ENCODE measurements around the gene RPS10. TPM values are rescaled to one million over a fixed set of nuclear protein-coding genes. Genes with fewer than 3 reads are reported as not detected.
A peak's percentile ranks its signal among the peaks of the same experiment; 100 is the strongest.

RPS10 gene
- total RNA-seq, 1 donor from 2014 or later, result 956 TPM

DNA sequence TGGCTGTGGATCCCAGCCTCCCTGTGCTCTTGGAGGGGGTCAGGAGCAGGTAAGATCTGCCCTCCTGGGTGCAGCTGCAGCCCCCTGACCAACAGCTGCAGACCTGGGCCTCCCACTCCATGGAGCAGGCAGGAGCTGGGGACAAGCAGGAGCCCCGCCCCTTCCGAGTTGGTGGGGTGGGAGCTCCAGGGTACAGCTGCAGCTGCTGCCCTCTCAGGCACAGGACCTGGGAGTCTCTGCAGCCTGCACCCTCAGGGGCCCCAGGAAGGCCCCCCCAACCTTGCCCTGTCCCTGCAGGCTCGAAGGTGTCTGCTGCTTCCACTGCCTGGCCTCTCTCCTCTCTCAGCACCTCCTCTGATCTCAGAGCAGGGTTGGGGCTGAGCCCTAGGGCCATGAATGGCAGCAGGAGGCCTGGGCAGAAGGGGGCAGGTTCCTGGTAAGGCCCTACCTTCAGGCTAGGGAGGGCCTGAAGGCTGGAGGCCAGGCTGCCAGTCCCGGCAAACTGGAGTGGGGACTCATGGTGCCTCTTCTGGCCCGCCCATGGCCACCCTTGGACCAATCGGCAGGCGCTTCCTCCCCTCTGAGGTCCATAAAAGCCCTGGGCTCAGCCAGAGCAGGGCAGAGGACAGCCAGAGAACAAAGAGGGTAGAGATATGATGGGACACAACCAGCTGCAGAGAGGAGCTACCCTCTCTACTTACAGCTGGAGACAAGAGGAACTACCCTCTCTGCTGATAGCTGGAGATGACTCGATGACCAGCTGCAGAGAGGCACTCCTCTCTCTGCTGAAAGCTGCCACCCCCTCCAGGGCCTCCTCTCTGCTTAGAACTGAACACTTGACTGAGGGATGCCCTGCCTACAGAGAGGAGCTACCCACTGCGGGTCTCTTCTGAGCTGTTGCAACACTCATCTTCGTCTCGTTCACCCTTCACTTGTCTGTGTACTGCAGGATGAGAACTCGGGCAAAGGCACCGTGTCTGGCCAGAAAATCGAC is 32.2 kb upstream of the RPS10 start:
- no peak for DNase-seq

DNA sequence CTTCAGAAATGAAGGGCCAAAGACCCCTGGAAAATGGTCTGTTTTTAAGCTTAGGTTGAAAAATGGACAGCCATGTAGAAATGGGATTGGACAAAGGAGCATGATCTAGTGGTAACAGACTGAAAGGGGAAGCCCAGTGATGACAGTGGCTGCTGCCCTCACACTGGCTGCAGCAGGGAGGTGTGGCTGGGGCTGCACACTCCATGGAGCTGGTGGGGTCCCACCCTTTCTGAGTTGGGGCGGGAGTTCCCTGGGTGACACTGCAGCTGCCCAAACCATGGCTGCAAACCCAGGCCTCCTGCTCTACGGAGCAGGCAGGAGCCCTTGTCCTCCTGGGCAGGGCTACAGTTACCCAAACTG is 31.5 kb upstream of the RPS10 start:
- intact Hi-C loops (cut with DNase I), result no loop called here
- no peaks in the 10 kb centered on the region for H3K27me3 ChIP-seq (ENCODE audit: low read depth)
- H3K4me3 ChIP-seq, result no peak overlapping the region
- TF ChIP-seq, protein P1, sequence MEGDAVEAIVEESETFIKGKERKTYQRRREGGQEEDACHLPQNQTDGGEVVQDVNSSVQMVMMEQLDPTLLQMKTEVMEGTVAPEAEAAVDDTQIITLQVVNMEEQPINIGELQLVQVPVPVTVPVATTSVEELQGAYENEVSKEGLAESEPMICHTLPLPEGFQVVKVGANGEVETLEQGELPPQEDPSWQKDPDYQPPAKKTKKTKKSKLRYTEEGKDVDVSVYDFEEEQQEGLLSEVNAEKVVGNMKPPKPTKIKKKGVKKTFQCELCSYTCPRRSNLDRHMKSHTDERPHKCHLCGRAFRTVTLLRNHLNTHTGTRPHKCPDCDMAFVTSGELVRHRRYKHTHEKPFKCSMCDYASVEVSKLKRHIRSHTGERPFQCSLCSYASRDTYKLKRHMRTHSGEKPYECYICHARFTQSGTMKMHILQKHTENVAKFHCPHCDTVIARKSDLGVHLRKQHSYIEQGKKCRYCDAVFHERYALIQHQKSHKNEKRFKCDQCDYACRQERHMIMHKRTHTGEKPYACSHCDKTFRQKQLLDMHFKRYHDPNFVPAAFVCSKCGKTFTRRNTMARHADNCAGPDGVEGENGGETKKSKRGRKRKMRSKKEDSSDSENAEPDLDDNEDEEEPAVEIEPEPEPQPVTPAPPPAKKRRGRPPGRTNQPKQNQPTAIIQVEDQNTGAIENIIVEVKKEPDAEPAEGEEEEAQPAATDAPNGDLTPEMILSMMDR (IDR thresholded peaks at IDR 0.05), result no peak
- H3K9me3 ChIP-seq, result no peaks in the 10 kb centered on the region
- DNase-seq (no peak), ATAC-seq (no peak)
- H3K36me3 ChIP-seq, result no peaks in the 10 kb centered on the region
- H3K4me1 ChIP-seq, result no peaks in the 10 kb centered on the region
- H3K27ac ChIP-seq, result no peak overlapping the region

More for the DNA sequence above, 32.2 kb upstream of the RPS10 start:
- no peak overlapping the region for H3K27ac ChIP-seq
- intact Hi-C loops (cut with DNase I), result no loop called here
- H3K4me3 ChIP-seq, result no peak overlapping the region
- no peak for ATAC-seq
- no peaks in the 10 kb centered on the region for H3K9me3 ChIP-seq
- no peaks in the 10 kb centered on the region for H3K4me1 ChIP-seq
- TF ChIP-seq, protein P1 (IDR thresholded peaks at IDR 0.05), result no peak
- no peaks in the 10 kb centered on the region for H3K36me3 ChIP-seq
- no peaks in the 10 kb centered on the region for H3K27me3 ChIP-seq (ENCODE audit: low read depth)

DNA sequence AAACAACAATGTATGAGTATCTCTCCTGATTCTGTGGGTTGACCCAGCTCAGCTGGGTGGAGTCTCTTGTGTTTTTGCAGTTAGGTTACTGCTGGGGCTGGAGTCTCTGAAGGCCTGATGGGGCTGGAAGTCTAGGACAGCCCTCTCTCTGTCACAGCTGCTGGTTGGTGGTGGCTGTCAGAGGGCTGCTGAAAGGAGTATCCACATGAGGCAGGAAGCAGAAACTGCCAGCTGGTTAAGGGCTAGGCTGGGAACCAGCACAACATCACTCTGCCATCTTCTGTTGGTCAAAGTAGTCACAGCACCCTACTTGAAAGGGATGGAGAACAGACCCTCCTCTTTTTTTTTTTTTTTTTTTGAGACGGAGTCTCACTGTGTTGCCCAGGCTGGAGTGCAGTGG is 30.0 kb upstream of the RPS10 start:
- no peaks in the 10 kb centered on the region for H3K27me3 ChIP-seq (ENCODE audit: low read depth)
- TF ChIP-seq, protein P1 (IDR thresholded peaks at IDR 0.05), result no peak
- DNase-seq (no peak), ATAC-seq (no peak)
- no peaks in the 10 kb centered on the region for H3K36me3 ChIP-seq
- H3K4me1 ChIP-seq, result no peaks in the 10 kb centered on the region
- H3K9me3 ChIP-seq, result no peaks in the 10 kb centered on the region
- no peak overlapping the region for H3K27ac ChIP-seq
- H3K4me3 ChIP-seq, result no peak overlapping the region
- intact Hi-C loops (cut with DNase I), result no loop called here

DNA sequence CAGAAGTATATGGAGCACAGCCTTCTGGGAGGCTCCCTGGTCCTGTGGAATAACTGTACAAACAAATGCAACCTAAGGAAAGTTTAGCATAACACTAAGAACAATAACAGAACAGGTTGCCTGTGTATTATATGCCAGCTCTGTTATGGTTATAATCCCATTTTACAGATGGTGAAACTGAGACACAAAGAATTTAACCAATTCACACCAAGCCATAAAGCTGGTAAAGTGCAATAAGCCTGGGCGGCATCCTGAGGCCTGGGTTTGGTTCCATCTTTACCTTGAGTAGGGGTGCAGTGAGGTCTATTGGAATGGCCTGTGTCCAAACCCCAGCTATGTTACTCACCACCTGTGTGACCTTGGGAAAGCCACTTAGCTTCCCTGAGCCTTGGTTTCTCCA is 25.3 kb upstream of the RPS10 start:
- Histone ChIP-seq H3K36me3 (no peaks in the 10 kb centered on the region), H3K4me1 (no peaks in the 10 kb centered on the region), H3K27me3 (ENCODE audit: low read depth) (no peaks in the 10 kb centered on the region), H3K27ac (no peak overlapping the region), H3K4me3 (no peak overlapping the region), H3K9me3 (no peaks in the 10 kb centered on the region)
- intact Hi-C loops (cut with DNase I), result no loop called here
- TF ChIP-seq, protein P1 (IDR thresholded peaks at IDR 0.05), result no peak
- no peak for DNase-seq
- no peak for ATAC-seq

DNA sequence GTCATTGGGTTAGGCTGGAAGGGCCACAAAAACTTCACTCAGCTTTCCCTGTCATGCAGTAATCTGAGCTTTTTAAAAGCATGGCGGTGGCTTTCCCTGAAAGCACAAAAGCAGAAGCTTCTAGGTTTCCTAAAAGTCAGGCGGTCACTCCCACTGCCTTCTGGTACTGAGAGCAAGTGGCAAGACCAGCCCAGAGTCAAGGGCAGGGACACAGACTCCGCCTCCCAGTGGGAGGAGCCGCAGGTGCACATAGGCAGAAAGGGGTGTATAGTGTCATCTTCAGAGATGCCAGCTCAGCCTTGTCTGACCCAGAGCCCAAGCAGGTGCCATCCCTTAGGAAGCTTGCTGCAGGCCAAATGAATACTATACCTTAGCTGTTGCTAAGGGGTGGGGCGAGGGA is 22.0 kb upstream of the RPS10 start:
- Histone ChIP-seq H3K27me3 (ENCODE audit: low read depth) (no peaks in the 10 kb centered on the region), H3K36me3 (no peaks in the 10 kb centered on the region), H3K9me3 (no peaks in the 10 kb centered on the region), H3K4me3 (no peak overlapping the region), H3K27ac (peak overlapping the region; percentile 24), H3K4me1 (no peaks in the 10 kb centered on the region)
- peak; percentile 70 for DNase-seq
- TF ChIP-seq, protein P1 (IDR thresholded peaks at IDR 0.05), result no peak
- intact Hi-C loops (cut with DNase I), result no loop called here
- ATAC-seq, result peak; percentile 70 to 73
